Ectodermal cell (in vitro differentiated cells): ENCODE data around the gene CHADL.
"Not testable (repeated sequence)": the region's sequence is repeated elsewhere in the genome, so short reads cannot be mapped to it uniquely, and the experiment has no call there.

ENCODE experiments used
- H3K27ac ChIP-seq: 2 replicates; pipeline ENCODE4 v1.7.0; 2013; ENCODE audit warnings: mild to moderate bottlenecking, low read depth, low read length; ENCODE audit not compliant: insufficient read depth, poor library complexity, severe bottlenecking
- H3K27me3 ChIP-seq: 2 replicates; pipeline ENCODE4 v1.7.0; 2013; ENCODE audit warnings: mild to moderate bottlenecking, low read length; ENCODE audit not compliant: insufficient read depth, control insufficient read depth, poor library complexity, severe bottlenecking
- H3K36me3 ChIP-seq: one replicate; pipeline ENCODE4 v1.7.0; 2013; ENCODE audit warnings: low read length; ENCODE audit not compliant: control insufficient read depth, insufficient read depth
- H3K4me1 ChIP-seq: one replicate; pipeline ENCODE4 v1.7.0; 2013; ENCODE audit warnings: low read length; ENCODE audit not compliant: control insufficient read depth, insufficient read depth
- H3K4me3 ChIP-seq: 2 replicates; pipeline ENCODE4 v1.7.0; 2013; ENCODE audit warnings: low read depth, low read length, control low read depth; ENCODE audit not compliant: insufficient read depth
- H3K9me3 ChIP-seq: 2 replicates; pipeline ENCODE4 v1.7.0; 2013; ENCODE audit warnings: mild to moderate bottlenecking, low read length, moderate library complexity; ENCODE audit not compliant: control insufficient read depth
- WGBS, 2 experiments: methylation state at CpG; one replicate each; pipeline ENCODE4 v1.1.7; 2013; ENCODE audit warnings: missing lambda C conversion rate in 2 of 2; 5-methylcytosine and 5-hydroxymethylcytosine counted together

Gene CHADL

DNA sequence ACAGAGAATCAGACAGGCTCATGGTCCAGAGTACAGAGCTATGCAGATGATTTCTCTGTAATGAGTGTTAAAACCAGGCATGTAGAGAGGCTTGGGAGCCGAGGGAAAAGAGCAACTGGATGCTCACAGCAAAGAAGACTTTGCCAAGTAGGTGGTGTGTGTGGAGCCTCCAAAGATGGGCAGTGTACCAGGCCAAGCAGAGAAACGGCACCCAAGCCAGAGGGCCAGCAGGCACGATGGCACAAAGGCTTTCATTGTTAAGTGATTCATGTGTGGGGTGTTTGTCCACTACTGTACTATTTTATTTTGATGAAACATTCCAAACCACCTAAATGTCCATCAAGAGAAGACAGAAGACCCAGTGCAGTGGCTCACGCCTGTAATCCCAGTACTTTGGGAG lies 34.1 kb upstream of the CHADL start:
- 93 to 97% methylated on average over 4 of the region's 4 CpGs for WGBS, 2 experiments
- Histone ChIP-seq H3K36me3 (peaks cover 60% of the 10 kb centered on the region), H3K27me3 (no peaks in the 10 kb centered on the region)

DNA sequence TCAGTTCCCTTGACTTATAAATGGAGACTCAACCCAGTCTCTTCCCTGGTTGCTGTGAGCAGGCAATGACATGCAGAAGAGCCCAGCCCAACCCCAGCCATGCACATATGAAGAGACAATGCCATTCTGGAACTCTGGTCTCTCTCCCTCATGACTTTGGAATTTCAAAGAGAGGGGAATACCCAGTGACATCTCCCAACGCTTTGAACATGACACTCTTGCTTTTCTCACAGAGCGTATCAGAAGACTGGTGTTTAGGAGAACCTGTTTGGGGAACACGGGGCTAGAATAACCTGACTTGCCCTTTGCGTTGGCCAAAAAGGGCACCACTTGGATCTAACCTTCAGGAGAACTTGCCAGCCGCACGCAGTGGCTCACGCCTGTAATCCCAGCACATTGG lies 32.4 kb upstream of the CHADL start:
- Histone ChIP-seq H3K9me3 (no peaks in the 10 kb centered on the region), H3K27me3 (no peaks in the 10 kb centered on the region), H3K4me3 (no peak overlapping the region), H3K36me3 (peaks cover 59% of the 10 kb centered on the region), H3K4me1 (no peaks in the 10 kb centered on the region), H3K27ac (no peak overlapping the region)
- WGBS, 2 experiments, result 93 to 94% methylated on average over 7 of the region's 7 CpGs

More for the DNA sequence above, 34.1 kb upstream of the CHADL start:
- Histone ChIP-seq H3K9me3 (no peaks in the 10 kb centered on the region), H3K27ac (no peak overlapping the region), H3K4me3 (no peak overlapping the region), H3K4me1 (no peaks in the 10 kb centered on the region)

DNA sequence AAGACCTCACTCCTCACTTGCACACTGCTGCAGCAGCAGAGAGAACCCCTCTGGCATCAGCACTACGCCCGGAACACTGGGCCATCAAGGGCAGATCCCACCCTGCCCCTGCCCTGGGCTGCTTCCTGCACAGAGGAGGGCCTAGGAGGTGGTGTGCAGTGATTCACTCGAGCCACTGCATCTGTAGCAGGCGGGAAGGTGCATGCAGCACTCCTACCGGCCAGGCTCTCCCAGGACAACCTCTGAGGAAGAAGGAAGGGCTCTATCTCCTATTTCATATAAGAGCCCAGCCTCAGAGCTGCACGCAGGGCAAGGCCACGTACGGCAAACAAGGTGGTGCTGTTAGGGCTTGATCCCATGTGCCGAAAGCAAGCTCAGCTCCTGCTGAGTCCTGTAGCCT lies 31.1 kb upstream of the CHADL start:
- H3K9me3 ChIP-seq, result no peaks in the 10 kb centered on the region

DNA sequence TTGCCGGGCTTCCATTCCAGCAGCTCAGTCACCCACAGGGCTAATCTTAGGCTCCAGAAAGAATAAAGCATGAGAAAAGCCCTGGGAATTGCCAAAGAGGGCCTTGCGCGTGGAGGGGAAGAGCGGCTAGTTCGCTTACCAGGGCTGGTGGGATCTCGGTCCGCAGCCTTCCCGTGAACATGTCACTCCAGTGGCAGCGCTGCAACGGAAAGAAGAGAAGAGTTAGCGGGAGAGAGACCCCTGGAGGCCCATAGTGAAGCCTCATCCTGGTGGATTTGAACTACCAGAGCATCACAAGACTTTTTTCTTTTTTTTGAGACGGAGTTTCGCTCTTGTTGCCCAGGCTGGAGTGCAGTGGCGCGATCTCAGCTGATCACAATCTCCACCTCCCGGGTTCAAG lies 27.2 kb upstream of the CHADL start:
- 93 to 95% methylated on average over 16 of the region's 16 CpGs for WGBS, 2 experiments
- no peaks in the 10 kb centered on the region for H3K9me3 ChIP-seq
- H3K4me1 ChIP-seq, result no peaks in the 10 kb centered on the region
- peaks cover 57% of the 10 kb centered on the region for H3K36me3 ChIP-seq
- H3K27me3 ChIP-seq, result no peaks in the 10 kb centered on the region
- H3K27ac ChIP-seq, result no peak overlapping the region
- no peak overlapping the region for H3K4me3 ChIP-seq

More for the DNA sequence above, 31.1 kb upstream of the CHADL start:
- Histone ChIP-seq H3K36me3 (peaks cover 61% of the 10 kb centered on the region), H3K27ac (no peak overlapping the region), H3K4me3 (no peak overlapping the region), H3K4me1 (no peaks in the 10 kb centered on the region), H3K27me3 (no peaks in the 10 kb centered on the region)
- 91 to 97% methylated on average over 9 of the region's 9 CpGs for WGBS, 2 experiments

DNA sequence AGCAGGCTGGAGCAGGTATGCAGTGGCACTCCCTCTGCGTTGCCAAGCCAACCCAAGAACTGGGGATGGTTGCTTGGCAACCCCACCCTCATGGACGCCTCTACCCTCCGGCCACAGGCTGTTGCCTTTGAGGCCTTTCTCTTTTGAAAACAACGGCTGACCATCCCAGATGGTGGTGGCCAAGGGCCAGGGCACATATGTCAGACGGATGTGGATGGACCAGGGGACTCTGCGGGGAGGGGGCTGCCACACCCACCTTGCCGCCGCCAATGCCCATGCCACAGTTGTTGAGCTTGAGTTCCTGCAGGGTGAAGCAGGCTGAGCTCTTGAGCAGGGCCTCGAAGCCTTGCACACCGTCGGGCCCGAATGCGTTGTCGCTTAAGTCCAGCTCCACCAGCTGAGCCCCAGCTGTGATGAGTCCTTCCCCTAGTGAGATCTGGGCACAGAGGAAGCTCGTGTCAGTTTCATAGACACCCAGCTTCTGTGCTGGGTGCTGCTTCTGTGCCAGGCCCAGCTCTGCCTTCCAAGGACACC lies 23.7 kb upstream of the CHADL start:
- no peaks in the 10 kb centered on the region for H3K4me1 ChIP-seq
- no peaks in the 10 kb centered on the region for H3K27me3 ChIP-seq
- no peaks in the 10 kb centered on the region for H3K9me3 ChIP-seq
- H3K4me3 ChIP-seq, result no peak overlapping the region
- H3K36me3 ChIP-seq, result peaks cover 72% of the 10 kb centered on the region
- WGBS, 2 experiments, result 95 to 97% methylated on average over 15 of the region's 15 CpGs
- H3K27ac ChIP-seq, result no peak overlapping the region

DNA sequence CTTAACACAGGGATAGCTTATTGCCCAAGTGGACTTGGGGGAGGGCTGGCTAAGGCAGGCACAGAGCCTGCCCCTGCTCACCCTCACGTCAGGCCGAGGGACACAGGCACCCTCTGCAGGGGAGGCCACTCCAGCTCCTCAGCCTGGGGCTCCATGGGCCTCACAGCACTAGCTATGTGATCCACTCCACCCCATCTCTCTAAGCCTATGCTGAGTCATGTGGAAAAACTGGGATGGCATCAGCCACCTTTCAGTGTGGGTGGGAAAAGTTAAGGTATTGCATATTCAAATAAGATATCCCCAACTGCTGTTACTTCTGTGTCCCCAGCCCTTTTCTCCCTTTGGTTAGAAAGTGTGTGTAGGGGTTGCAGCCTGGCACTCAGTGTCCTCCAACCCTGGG lies 23.0 kb upstream of the CHADL start:
- no peak overlapping the region for H3K4me3 ChIP-seq
- H3K4me1 ChIP-seq, result no peaks in the 10 kb centered on the region
- H3K36me3 ChIP-seq, result peaks cover 72% of the 10 kb centered on the region
- no peaks in the 10 kb centered on the region for H3K9me3 ChIP-seq
- H3K27ac ChIP-seq, result no peak overlapping the region
- H3K27me3 ChIP-seq, result no peaks in the 10 kb centered on the region
- 86 to 94% methylated on average over 2 of the region's 2 CpGs for WGBS, 2 experiments

DNA sequence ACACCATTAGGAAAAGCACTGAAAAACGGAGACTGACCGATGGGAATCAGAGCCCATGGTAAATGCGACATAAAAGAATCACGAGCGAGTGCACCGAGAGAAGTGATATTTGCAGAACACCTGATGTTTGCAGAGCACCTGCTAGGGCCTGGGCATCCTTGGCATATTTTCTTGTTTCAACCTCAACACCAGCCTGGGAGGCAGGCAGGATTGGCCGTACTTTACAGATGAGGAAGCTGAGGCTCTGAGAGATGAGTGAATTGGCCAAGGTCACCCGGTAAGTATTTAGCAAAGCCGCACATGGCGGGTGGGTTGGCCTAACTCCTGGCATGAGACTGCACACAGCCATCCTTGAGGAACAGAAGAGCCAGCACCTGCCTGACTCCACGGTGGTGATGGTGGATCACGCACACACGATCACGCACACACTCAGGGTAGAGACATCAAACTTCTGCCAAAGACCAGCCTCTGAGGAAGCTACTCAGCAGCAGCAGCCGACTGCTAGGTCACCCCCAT lies 21.6 kb upstream of the CHADL start:
- Histone ChIP-seq H3K4me3 (no peak overlapping the region), H3K36me3 (peaks cover 70% of the 10 kb centered on the region), H3K9me3 (no peaks in the 10 kb centered on the region), H3K27me3 (no peaks in the 10 kb centered on the region), H3K27ac (no peak overlapping the region), H3K4me1 (peaks cover 4% of the 10 kb centered on the region)
- 96 to 97% methylated on average over 15 of the region's 15 CpGs for WGBS, 2 experiments

DNA sequence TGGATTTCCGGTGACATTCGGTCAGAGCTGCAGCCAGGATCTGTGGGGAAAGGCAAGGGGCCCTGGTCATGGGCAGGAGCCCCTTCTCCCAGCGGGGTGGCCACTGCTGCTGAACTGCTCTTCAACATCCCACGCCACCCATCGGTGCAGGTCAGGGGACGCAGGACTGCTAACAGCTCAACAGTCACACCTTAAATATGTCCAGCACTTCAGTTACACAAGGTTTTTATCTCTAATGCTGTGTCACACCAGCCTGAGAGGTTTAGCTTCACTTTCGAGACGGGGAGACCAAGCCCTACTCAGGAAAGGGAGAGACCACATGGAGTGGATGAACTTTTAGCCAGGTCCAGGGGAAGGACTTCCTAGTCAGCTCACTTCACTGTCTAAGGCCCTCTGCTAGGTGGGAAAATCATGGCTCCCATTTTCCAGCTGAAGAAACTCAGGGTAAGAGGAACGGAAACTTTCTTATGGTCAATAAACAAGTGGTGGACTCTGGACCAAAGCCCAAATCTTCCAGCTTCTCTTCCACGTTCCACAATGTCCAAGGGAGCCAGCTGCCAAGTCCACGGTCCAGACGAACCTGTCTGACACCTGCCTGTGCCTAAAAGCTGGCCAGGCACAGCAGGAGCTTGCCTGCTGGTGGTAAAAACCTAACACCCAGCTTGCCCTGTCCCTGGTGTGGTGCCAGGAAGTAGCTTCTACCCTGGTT lies 21.0 kb upstream of the CHADL start:
- Histone ChIP-seq H3K27ac (no peak overlapping the region), H3K4me3 (no peak overlapping the region), H3K27me3 (no peaks in the 10 kb centered on the region), H3K4me1 (peaks cover 8% of the 10 kb centered on the region), H3K9me3 (no peaks in the 10 kb centered on the region), H3K36me3 (peaks cover 67% of the 10 kb centered on the region)
- WGBS, 2 experiments, result 92 to 94% methylated on average over 12 of the region's 12 CpGs

DNA sequence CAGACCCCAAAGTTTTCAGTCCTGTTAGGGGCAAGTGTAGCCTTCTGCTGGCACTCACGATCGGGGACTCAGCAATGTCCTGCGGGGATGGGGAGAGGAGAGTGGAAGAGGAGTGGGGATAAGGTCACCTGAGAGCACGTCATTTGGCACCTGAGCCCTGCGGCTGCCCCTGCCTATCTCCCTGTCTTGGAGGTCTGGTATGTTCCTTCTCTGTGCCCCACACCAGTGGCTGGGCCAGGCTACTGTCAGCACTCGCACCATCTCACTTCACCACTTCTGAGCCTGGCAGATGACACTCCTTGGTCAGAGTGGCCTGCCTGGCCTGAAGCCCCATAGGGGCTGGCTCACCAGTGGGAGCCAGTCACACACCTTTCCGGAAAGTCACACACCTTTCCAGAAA lies 20.1 kb upstream of the CHADL start:
- no peak overlapping the region for H3K4me3 ChIP-seq
- peaks cover 72% of the 10 kb centered on the region for H3K36me3 ChIP-seq
- 96% methylated on average over 7 of the region's 7 CpGs for whole genome bisulfite sequencing, 2 experiments
- peaks cover 8% of the 10 kb centered on the region for H3K4me1 ChIP-seq
- H3K27ac ChIP-seq, result no peak overlapping the region
- H3K9me3 ChIP-seq, result no peaks in the 10 kb centered on the region
- H3K27me3 ChIP-seq, result no peaks in the 10 kb centered on the region

DNA sequence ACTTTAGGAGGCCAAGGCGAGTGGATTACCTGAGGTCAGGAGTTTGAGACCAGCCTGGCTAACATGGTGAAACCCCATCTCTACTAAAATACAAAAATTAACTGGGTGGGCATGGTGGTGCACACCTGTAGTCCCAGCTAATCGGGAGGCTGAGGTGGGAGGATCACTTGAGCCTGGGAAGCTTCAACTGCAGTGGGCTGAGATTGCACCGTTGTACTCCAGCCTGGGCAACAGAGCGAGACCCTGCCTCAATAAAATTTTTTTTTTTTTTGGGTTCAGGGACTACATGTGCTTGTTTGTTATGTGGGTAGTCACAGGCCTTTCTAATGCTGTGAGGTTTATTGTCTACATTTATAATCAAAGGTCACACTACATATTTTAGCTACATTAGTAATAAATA lies 19.0 kb upstream of the CHADL start:
- WGBS, 2 experiments, result 91 to 96% methylated on average over 4 of the region's 4 CpGs
- H3K36me3 ChIP-seq, result peaks cover 72% of the 10 kb centered on the region
- not testable (repeated sequence) for H3K4me1 ChIP-seq, H3K4me3 ChIP-seq, H3K27me3 ChIP-seq, H3K9me3 ChIP-seq, H3K27ac ChIP-seq
